Neural cell (in vitro differentiated cells): Measurements from ENCODE around the gene CCDC149. TPM values are rescaled to one million over a fixed set of nuclear protein-coding genes. Genes with fewer than 3 reads are reported as not detected.

Experiments
- H2AFZ ChIP-seq: fragments of 200-600, 300-800 bp; sonication (generic), shearing (Covaris generic); 2 replicates; pipeline ENCODE4 v1.6.0; 2014; ENCODE audit warnings: low read depth, mild to moderate bottlenecking, antibody characterized with exemption, low read length, moderate library complexity
- H3F3A ChIP-seq: fragments of 200-600 bp; shearing (Covaris generic); 2 replicates; pipeline ENCODE4 v1.6.1; 2016; ENCODE audit warnings: mild to moderate bottlenecking, moderate library complexity, mixed read lengths, antibody characterized with exemption, low read length; ENCODE audit not compliant: insufficient read depth, poor library complexity, severe bottlenecking
- H3K27ac ChIP-seq: fragments of 200-600, 300-800 bp; sonication (generic), shearing (Covaris generic); 2 replicates; pipeline ENCODE4 v1.5.1; 2014; ENCODE audit warnings: mild to moderate bottlenecking, low read length, moderate library complexity
- H3K27me3 ChIP-seq: fragments of 300-800, 200-600 bp; sonication (generic), shearing (Covaris generic); 2 replicates; pipeline ENCODE4 v1.6.0; 2014; ENCODE audit warnings: mild to moderate bottlenecking, low read depth, low read length, moderate library complexity; ENCODE audit not compliant: insufficient read depth
- H3K36me3 ChIP-seq: fragments of 300-800, 200-600 bp; sonication (generic), shearing (Covaris generic); 2 replicates; pipeline ENCODE4 v1.5.1; 2014; ENCODE audit warnings: mild to moderate bottlenecking, antibody characterized with exemption, low read length, moderate library complexity; ENCODE audit not compliant: insufficient read depth
- H3K4me2 ChIP-seq: fragments of 300-800, 200-600 bp; sonication (generic), shearing (Covaris generic); 2 replicates; pipeline ENCODE4 v1.6.0; 2014; ENCODE audit warnings: mild to moderate bottlenecking, low read length
- H3K4me3 ChIP-seq: fragments of 300-800, 200-600 bp; sonication (generic), shearing (Covaris generic); 2 replicates; pipeline ENCODE4 v1.5.1; 2014; ENCODE audit warnings: mild to moderate bottlenecking, low read length, moderate library complexity
- H3K79me2 ChIP-seq: fragments of 200-600 bp; shearing (Covaris generic); replicated peaks from 2 replicates; pipeline ENCODE4 v1.6.0; 2014; ENCODE audit warnings: mild to moderate bottlenecking, low read length, moderate library complexity; ENCODE audit not compliant: insufficient read depth
- H3K9ac ChIP-seq: fragments of 300-800, 200-600 bp; sonication (generic), shearing (Covaris generic); 2 replicates; pipeline ENCODE4 v1.6.1; 2016; ENCODE audit warnings: mild to moderate bottlenecking, low read length, mixed read lengths
- H3K9me2 ChIP-seq: fragments of 200-600 bp; shearing (Covaris generic); 2 replicates; pipeline ENCODE4 v1.6.1; 2016; ENCODE audit warnings: mild to moderate bottlenecking, low read length, mixed read lengths; ENCODE audit not compliant: insufficient read depth
- H3K9me3 ChIP-seq: fragments of 200-600, 300-800 bp; sonication (generic), shearing (Covaris generic); 2 replicates; pipeline ENCODE4 v1.6.1; 2016; ENCODE audit warnings: mild to moderate bottlenecking, mixed run types, low read length, moderate library complexity, mixed read lengths
- H4K20me1 ChIP-seq: fragments of 200-600 bp; shearing (Covaris generic); 2 replicates; pipeline ENCODE4 v1.6.1; 2016; ENCODE audit warnings: mild to moderate bottlenecking, mixed run types; ENCODE audit not compliant: insufficient read depth
- EP300 ChIP-seq: fragments of 450-650 bp; conservative IDR thresholded peaks from 2 replicates; pipeline ENCODE4 v1.6.1; 2014; ENCODE audit warnings: antibody characterized with exemption, mild to moderate bottlenecking, moderate library complexity; ENCODE audit not compliant: poor library complexity, severe bottlenecking
- EZH2 ChIP-seq: fragments of 200-600, 300-800 bp; shearing (Covaris generic), sonication (generic); IDR thresholded peaks from 2 replicates; pipeline ENCODE4 v1.6.1; 2014; ENCODE audit warnings: antibody characterized with exemption, low read length, borderline replicate concordance, mild to moderate bottlenecking; ENCODE audit not compliant: insufficient read depth, poor library complexity, severe bottlenecking
- MXI1 ChIP-seq: fragments of 450-650 bp; conservative IDR thresholded peaks from 2 replicates; pipeline ENCODE4 v1.6.1; 2014; ENCODE audit warnings: antibody characterized with exemption, mild to moderate bottlenecking; ENCODE audit not compliant: poor library complexity, severe bottlenecking
- POLR2AphosphoS5 ChIP-seq: IDR thresholded peaks from 2 replicates; pipeline ENCODE4 v1.6.1; 2012
- RAD21 ChIP-seq: fragments of 450-650 bp; conservative IDR thresholded peaks from 2 replicates; pipeline ENCODE4 v1.6.1; 2014; ENCODE audit warnings: antibody characterized with exemption, mild to moderate bottlenecking, moderate library complexity
- SMC3 ChIP-seq: fragments of 450-650 bp; conservative IDR thresholded peaks from 2 replicates; pipeline ENCODE4 v1.6.1; 2014; ENCODE audit warnings: antibody characterized with exemption, mild to moderate bottlenecking, moderate library complexity; ENCODE audit not compliant: poor library complexity
- TAF1 ChIP-seq: IDR thresholded peaks from 2 replicates; pipeline ENCODE4 v1.6.1; 2012; ENCODE audit warnings: low read depth
- polyA plus RNA-seq: library from polyadenylated mRNA; depleted of rRNA; stranded (reverse); fragments of >200 nt; gene quantifications from 2 replicates; pipeline ENCODE4 v1.2.3, GENCODE V29; 2014
- TF ChIP-seq, protein P1 (sequence below): fragments of 450-650 bp; IDR thresholded peaks from 2 replicates; pipeline ENCODE4 v1.5.1; 2014; ENCODE audit warnings: antibody characterized with exemption, mild to moderate bottlenecking, moderate library complexity; ENCODE audit not compliant: poor library complexity, severe bottlenecking
- TF ChIP-seq, protein P2 (sequence below): IDR thresholded peaks from 2 replicates; pipeline ENCODE4 v1.6.1; 2012; ENCODE audit warnings: borderline replicate concordance

The CCDC149 gene
- polyA plus RNA-seq, 1 donor from 2014 or later: 6.6 TPM

DNA sequence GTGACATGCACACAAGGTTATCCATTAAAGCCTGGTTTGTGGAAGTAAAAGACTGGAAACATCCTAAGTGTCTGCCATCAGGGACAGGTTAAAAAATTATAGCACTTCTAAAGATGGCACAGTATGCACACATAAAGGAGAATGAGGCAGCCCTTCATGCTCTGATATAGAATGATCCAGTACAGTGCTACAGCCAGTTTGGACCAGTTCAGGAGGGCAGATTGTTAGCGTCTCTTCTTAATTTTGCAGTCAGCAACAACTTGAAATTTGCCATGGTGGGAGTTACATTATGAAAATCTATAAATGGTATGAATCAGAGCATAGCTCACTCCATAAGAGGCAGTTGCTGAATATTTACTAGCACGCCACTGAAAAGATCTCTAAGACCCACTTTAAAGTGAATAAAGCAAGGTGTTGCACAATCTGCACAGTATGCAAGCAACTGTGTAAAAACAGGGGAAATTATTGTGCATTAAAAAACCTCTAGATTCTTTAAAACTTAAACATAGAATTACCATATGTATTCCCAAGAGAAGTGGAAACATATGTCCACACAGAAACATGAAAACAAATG, 137.7 kb downstream of the CCDC149 start:
- TF ChIP-seq EZH2 (no peak), POLR2AphosphoS5 (no peak), TAF1 (no peak), EP300 (no peak), MXI1 (no peak), RAD21 (no peak), SMC3 (no peak)
- TF ChIP-seq, protein P1, sequence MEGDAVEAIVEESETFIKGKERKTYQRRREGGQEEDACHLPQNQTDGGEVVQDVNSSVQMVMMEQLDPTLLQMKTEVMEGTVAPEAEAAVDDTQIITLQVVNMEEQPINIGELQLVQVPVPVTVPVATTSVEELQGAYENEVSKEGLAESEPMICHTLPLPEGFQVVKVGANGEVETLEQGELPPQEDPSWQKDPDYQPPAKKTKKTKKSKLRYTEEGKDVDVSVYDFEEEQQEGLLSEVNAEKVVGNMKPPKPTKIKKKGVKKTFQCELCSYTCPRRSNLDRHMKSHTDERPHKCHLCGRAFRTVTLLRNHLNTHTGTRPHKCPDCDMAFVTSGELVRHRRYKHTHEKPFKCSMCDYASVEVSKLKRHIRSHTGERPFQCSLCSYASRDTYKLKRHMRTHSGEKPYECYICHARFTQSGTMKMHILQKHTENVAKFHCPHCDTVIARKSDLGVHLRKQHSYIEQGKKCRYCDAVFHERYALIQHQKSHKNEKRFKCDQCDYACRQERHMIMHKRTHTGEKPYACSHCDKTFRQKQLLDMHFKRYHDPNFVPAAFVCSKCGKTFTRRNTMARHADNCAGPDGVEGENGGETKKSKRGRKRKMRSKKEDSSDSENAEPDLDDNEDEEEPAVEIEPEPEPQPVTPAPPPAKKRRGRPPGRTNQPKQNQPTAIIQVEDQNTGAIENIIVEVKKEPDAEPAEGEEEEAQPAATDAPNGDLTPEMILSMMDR: no peak
- TF ChIP-seq, protein P2, sequence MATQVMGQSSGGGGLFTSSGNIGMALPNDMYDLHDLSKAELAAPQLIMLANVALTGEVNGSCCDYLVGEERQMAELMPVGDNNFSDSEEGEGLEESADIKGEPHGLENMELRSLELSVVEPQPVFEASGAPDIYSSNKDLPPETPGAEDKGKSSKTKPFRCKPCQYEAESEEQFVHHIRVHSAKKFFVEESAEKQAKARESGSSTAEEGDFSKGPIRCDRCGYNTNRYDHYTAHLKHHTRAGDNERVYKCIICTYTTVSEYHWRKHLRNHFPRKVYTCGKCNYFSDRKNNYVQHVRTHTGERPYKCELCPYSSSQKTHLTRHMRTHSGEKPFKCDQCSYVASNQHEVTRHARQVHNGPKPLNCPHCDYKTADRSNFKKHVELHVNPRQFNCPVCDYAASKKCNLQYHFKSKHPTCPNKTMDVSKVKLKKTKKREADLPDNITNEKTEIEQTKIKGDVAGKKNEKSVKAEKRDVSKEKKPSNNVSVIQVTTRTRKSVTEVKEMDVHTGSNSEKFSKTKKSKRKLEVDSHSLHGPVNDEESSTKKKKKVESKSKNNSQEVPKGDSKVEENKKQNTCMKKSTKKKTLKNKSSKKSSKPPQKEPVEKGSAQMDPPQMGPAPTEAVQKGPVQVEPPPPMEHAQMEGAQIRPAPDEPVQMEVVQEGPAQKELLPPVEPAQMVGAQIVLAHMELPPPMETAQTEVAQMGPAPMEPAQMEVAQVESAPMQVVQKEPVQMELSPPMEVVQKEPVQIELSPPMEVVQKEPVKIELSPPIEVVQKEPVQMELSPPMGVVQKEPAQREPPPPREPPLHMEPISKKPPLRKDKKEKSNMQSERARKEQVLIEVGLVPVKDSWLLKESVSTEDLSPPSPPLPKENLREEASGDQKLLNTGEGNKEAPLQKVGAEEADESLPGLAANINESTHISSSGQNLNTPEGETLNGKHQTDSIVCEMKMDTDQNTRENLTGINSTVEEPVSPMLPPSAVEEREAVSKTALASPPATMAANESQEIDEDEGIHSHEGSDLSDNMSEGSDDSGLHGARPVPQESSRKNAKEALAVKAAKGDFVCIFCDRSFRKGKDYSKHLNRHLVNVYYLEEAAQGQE: no peak
- Histone ChIP-seq H3K4me2 (no peak overlapping the region), H3K27ac (no peak overlapping the region), H4K20me1 (no peaks in the 10 kb centered on the region), H3K9me2 (no peaks in the 10 kb centered on the region), H2AFZ (no peak overlapping the region), H3K36me3 (no peaks in the 10 kb centered on the region), H3K79me2 (no peaks in the 10 kb centered on the region), H3K4me3 (no peak overlapping the region), H3K27me3 (no peaks in the 10 kb centered on the region), H3F3A (no peaks in the 10 kb centered on the region), H3K9me3 (no peaks in the 10 kb centered on the region), H3K9ac (no peak overlapping the region)

DNA sequence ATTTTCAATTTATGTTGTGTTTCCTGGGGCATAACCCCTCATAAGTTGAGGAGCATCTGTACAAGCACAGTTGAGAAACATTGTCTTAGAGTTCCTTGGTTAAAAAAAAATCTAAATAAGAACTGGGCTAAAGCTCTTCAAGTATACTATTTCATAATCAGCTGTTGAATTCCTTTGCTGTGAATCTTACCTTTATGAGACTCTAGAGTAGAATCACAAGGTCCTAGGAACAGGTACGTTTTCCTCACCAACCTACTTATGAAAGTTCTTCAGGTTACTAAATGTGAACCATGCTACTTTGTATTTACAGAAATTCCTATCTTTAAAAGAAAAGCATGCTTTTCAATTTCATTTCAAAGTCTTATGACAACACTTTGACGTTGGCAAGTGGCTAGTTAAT, 138.4 kb downstream of the CCDC149 start:
- Histone ChIP-seq H3K9me3 (no peaks in the 10 kb centered on the region), H3K36me3 (no peaks in the 10 kb centered on the region), H3F3A (no peaks in the 10 kb centered on the region), H3K4me2 (no peak overlapping the region), H3K9ac (no peak overlapping the region), H3K9me2 (no peaks in the 10 kb centered on the region), H3K79me2 (no peaks in the 10 kb centered on the region), H3K4me3 (no peak overlapping the region), H3K27me3 (no peaks in the 10 kb centered on the region), H4K20me1 (no peaks in the 10 kb centered on the region), H2AFZ (no peak overlapping the region), H3K27ac (no peak overlapping the region)
- TF ChIP-seq POLR2AphosphoS5 (no peak), TAF1 (no peak), RAD21 (no peak), MXI1 (no peak), EZH2 (no peak), EP300 (no peak), SMC3 (no peak)
- TF ChIP-seq, protein P2: no peak
- TF ChIP-seq, protein P1: no peak
